Measurements from ENCODE around the gene BCS1L.

GRCh38 chr2:218662377-218662776 lies 2.9 kb downstream of the BCS1L start:
- no peak for TF ChIP-seq CTCF (IDR thresholded peaks at IDR 0.05 in 8 of 11, conservative IDR thresholded peaks at IDR 0.05 in 3 of 11)
- TF ChIP-seq POLR2A (IDR thresholded peaks at IDR 0.05): no peak

All from spleen (tissue), 7 donors.